WTC11 (cell line): ENCODE data around the gene WLS. TPM values are rescaled to one million over a fixed set of nuclear protein-coding genes. Genes with fewer than 3 reads are reported as not detected.

Experiments used
- ATAC-seq: fragments of 200-7000 bp; cut with Tn5 transposase; 2 replicates; pipeline ENCODE4 v1.10.0; 2021; ENCODE audit warnings: mild to moderate bottlenecking, moderate library complexity
- CTCF ChIA-PET: fragments of 300-600 bp; sonication (Branson Sonifier 250); formaldehyde crosslinking; loops from one replicate; lab custom pipeline; 2021; ENCODE audit warnings: antibody characterized with exemption; lab: Charles Lee
- POLR2A ChIA-PET: fragments of 350-600 bp; sonication (Branson Sonifier 250); formaldehyde crosslinking; loops from one replicate; lab custom pipeline; 2021; ENCODE audit warnings: antibody characterized with exemption; lab: Charles Lee
- DNase-seq: peaks from one replicate; pipeline ENCODE4 v3.0.0; 2021; ENCODE audit warnings: low spot score
- H3K27ac Mint-ChIP-seq: 2 replicates; pipeline ENCODE4 v1.8.0; 2021; ENCODE audit warnings: mixed read lengths
- H3K27me3 Mint-ChIP-seq: 2 replicates; pipeline ENCODE4 v1.8.0; 2021; ENCODE audit warnings: low read depth, mild to moderate bottlenecking, moderate library complexity, mixed read lengths
- H3K36me3 Mint-ChIP-seq: 2 replicates; pipeline ENCODE4 v1.8.0; 2021; ENCODE audit warnings: mixed read lengths
- H3K4me1 Mint-ChIP-seq: 2 replicates; pipeline ENCODE4 v1.8.0; 2022; ENCODE audit warnings: mixed read lengths
- H3K4me3 Mint-ChIP-seq: 2 replicates; pipeline ENCODE4 v1.8.0; 2021; ENCODE audit warnings: mild to moderate bottlenecking, moderate library complexity, mixed read lengths
- H3K9me3 Mint-ChIP-seq: 2 replicates; pipeline ENCODE4 v1.8.0; 2021; ENCODE audit warnings: mixed read lengths
- ATF3 ChIP-seq: sonication (generic); formaldehyde crosslinking; conservative IDR thresholded peaks from 2 replicates; pipeline ENCODE4 v1.8.1; 2022; ENCODE audit warnings: mild to moderate bottlenecking, missing genetic modification reagents
- CREM ChIP-seq: sonication (generic); formaldehyde crosslinking; IDR thresholded peaks from 2 replicates; pipeline ENCODE4 v1.8.1; 2022; ENCODE audit warnings: mild to moderate bottlenecking, missing genetic modification reagents, moderate library complexity
- ELF4 ChIP-seq: sonication (generic); formaldehyde crosslinking; IDR thresholded peaks from 2 replicates; pipeline ENCODE4 v1.8.1; 2022; ENCODE audit warnings: low read depth, mild to moderate bottlenecking, moderate library complexity, missing genetic modification reagents
- EMX1 ChIP-seq: fragments of 250-450 bp; sonication (Bioruptor Pico); IDR thresholded peaks from 2 replicates; pipeline ENCODE4 v1.8.0; 2021; ENCODE audit warnings: mild to moderate bottlenecking
- ESRRA ChIP-seq: sonication (generic); formaldehyde crosslinking; IDR thresholded peaks from 2 replicates; pipeline ENCODE4 v1.8.1; 2022; ENCODE audit warnings: mild to moderate bottlenecking, missing genetic modification reagents, borderline replicate concordance
- IRF2 ChIP-seq: sonication (generic); formaldehyde crosslinking; IDR thresholded peaks from 2 replicates; pipeline ENCODE4 v1.8.0; 2022; ENCODE audit warnings: low read depth, missing genetic modification reagents, borderline replicate concordance
- MLX ChIP-seq: sonication (generic); formaldehyde crosslinking; IDR thresholded peaks from 2 replicates; pipeline ENCODE4 v1.8.1; 2023; ENCODE audit warnings: mild to moderate bottlenecking, missing genetic modification reagents, moderate library complexity
- NFYB ChIP-seq: sonication (generic); formaldehyde crosslinking; conservative IDR thresholded peaks from 2 replicates; pipeline ENCODE4 v1.8.0; 2022; ENCODE audit warnings: low read depth, missing genetic modification reagents
- RELA ChIP-seq: sonication (generic); formaldehyde crosslinking; IDR thresholded peaks from 2 replicates; pipeline ENCODE4 v1.8.1; 2022; ENCODE audit warnings: missing genetic modification reagents, mild to moderate bottlenecking, borderline replicate concordance
- SOX15 ChIP-seq: fragments of 250-450 bp; sonication (Bioruptor Pico); IDR thresholded peaks from 2 replicates; pipeline ENCODE4 v1.9.0; 2021; ENCODE audit warnings: mild to moderate bottlenecking
- TCF7 ChIP-seq: sonication (generic); formaldehyde crosslinking; IDR thresholded peaks from 2 replicates; pipeline ENCODE4 v1.8.0; 2022; ENCODE audit warnings: mild to moderate bottlenecking, low read depth, missing genetic modification reagents, moderate library complexity
- ZBTB21 ChIP-seq: sonication (generic); formaldehyde crosslinking; IDR thresholded peaks from 2 replicates; pipeline ENCODE4 v1.8.1; 2023; ENCODE audit warnings: mild to moderate bottlenecking, missing genetic modification reagents, borderline replicate concordance
- ZBTB43 ChIP-seq: sonication (generic); formaldehyde crosslinking; IDR thresholded peaks from 2 replicates; pipeline ENCODE4 v1.8.1; 2023; ENCODE audit warnings: mild to moderate bottlenecking, missing genetic modification reagents
- ZNF121 ChIP-seq: sonication (generic); formaldehyde crosslinking; IDR thresholded peaks from 2 replicates; pipeline ENCODE4 v1.8.0; 2023; ENCODE audit warnings: missing genetic modification reagents
- ZNF232 ChIP-seq: sonication (generic); formaldehyde crosslinking; IDR thresholded peaks from 2 replicates; pipeline ENCODE4 v1.8.0; 2022; ENCODE audit warnings: mild to moderate bottlenecking, missing genetic modification reagents
- total RNA-seq: library from RNA; stranded (reverse); gene quantifications from 3 replicates; pipeline ENCODE4 v1.2.3, GENCODE V29; 2021
- TF ChIP-seq, protein P1 (sequence below): fragments of 250-450 bp; sonication (Bioruptor Pico); IDR thresholded peaks from 2 replicates; pipeline ENCODE4 v1.8.0; 2021; ENCODE audit warnings: mild to moderate bottlenecking
- TF ChIP-seq, protein P2 (sequence below): sonication (generic); formaldehyde crosslinking; IDR thresholded peaks from 2 replicates; pipeline ENCODE4 v1.8.0; 2023; ENCODE audit warnings: mild to moderate bottlenecking, missing genetic modification reagents
- TF ChIP-seq, protein P3 (sequence below): fragments of 250-450 bp; sonication (Bioruptor Pico); IDR thresholded peaks from 2 replicates; pipeline ENCODE4 v2.1.2; 2022; ENCODE audit warnings: mild to moderate bottlenecking, moderate library complexity
- TF ChIP-seq, protein P4 (sequence below): sonication (generic); formaldehyde crosslinking; IDR thresholded peaks from 2 replicates; pipeline ENCODE4 v1.8.1; 2022; ENCODE audit warnings: low read depth, mild to moderate bottlenecking, moderate library complexity, missing genetic modification reagents, borderline replicate concordance
- TF ChIP-seq, protein P5 (sequence below): sonication (generic); formaldehyde crosslinking; IDR thresholded peaks from 2 replicates; pipeline ENCODE4 v1.8.0; 2022; ENCODE audit warnings: mild to moderate bottlenecking, missing genetic modification reagents

WLS gene
- total RNA-seq, 1 experiment from 2014 or later = 4.5 TPM

DNA sequence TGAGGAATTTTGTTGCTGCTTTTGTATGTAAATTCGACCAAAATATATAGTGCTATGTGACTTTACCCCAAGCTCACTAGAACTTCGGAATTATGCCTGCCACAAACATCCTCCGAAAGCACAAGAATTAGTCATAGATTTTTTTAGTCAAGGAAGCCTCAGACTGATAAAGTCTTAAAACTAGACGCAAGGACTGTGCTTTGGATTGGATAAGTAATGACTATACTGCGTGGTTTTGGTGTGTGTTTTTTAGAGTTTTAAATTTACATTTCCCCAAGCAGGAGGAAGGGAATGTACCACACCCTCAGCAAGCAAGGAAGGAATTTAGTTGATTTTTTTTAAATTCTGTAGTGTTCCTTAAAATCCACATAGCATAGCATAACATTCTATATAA is 10.3 kb downstream of the WLS start:
- DNase-seq = no peak
- Mint-ChIP-seq H3K36me3 (no peaks in the 10 kb centered on the region), H3K4me3 (no peak overlapping the region), H3K9me3 (no peaks in the 10 kb centered on the region), H3K4me1 (peaks cover 28% of the 10 kb centered on the region), H3K27me3 (peaks cover 44% of the 10 kb centered on the region), H3K27ac (no peak overlapping the region)
- CTCF ChIA-PET = interaction anchor here (0.8 kb wide), 1 partner anchor 102 kb away, joined by 3 read pairs; no protein-coding TSS in a partner anchor
- POLR2A ChIA-PET = no interaction called here
- no peak for ATAC-seq
- no peak for TF ChIP-seq ELF4 (CRISPR knock-in tag)
- TF ChIP-seq, protein P1, sequence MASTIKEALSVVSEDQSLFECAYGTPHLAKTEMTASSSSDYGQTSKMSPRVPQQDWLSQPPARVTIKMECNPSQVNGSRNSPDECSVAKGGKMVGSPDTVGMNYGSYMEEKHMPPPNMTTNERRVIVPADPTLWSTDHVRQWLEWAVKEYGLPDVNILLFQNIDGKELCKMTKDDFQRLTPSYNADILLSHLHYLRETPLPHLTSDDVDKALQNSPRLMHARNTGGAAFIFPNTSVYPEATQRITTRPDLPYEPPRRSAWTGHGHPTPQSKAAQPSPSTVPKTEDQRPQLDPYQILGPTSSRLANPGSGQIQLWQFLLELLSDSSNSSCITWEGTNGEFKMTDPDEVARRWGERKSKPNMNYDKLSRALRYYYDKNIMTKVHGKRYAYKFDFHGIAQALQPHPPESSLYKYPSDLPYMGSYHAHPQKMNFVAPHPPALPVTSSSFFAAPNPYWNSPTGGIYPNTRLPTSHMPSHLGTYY = no peak
- TF ChIP-seq, protein P2, sequence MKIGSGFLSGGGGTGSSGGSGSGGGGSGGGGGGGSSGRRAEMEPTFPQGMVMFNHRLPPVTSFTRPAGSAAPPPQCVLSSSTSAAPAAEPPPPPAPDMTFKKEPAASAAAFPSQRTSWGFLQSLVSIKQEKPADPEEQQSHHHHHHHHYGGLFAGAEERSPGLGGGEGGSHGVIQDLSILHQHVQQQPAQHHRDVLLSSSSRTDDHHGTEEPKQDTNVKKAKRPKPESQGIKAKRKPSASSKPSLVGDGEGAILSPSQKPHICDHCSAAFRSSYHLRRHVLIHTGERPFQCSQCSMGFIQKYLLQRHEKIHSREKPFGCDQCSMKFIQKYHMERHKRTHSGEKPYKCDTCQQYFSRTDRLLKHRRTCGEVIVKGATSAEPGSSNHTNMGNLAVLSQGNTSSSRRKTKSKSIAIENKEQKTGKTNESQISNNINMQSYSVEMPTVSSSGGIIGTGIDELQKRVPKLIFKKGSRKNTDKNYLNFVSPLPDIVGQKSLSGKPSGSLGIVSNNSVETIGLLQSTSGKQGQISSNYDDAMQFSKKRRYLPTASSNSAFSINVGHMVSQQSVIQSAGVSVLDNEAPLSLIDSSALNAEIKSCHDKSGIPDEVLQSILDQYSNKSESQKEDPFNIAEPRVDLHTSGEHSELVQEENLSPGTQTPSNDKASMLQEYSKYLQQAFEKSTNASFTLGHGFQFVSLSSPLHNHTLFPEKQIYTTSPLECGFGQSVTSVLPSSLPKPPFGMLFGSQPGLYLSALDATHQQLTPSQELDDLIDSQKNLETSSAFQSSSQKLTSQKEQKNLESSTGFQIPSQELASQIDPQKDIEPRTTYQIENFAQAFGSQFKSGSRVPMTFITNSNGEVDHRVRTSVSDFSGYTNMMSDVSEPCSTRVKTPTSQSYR (CRISPR knock-in tag) = no peak
- TF ChIP-seq CREM = no peak
- TF ChIP-seq, protein P3, sequence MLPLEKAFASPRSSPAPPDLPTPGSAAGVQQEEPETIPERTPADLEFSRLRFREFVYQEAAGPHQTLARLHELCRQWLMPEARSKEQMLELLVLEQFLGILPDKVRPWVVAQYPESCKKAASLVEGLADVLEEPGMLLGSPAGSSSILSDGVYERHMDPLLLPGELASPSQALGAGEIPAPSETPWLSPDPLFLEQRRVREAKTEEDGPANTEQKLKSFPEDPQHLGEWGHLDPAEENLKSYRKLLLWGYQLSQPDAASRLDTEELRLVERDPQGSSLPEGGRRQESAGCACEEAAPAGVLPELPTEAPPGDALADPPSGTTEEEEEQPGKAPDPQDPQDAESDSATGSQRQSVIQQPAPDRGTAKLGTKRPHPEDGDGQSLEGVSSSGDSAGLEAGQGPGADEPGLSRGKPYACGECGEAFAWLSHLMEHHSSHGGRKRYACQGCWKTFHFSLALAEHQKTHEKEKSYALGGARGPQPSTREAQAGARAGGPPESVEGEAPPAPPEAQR (CRISPR knock-in tag) = no peak
- TF ChIP-seq ZNF121 = no peak
- TF ChIP-seq, protein P4, sequence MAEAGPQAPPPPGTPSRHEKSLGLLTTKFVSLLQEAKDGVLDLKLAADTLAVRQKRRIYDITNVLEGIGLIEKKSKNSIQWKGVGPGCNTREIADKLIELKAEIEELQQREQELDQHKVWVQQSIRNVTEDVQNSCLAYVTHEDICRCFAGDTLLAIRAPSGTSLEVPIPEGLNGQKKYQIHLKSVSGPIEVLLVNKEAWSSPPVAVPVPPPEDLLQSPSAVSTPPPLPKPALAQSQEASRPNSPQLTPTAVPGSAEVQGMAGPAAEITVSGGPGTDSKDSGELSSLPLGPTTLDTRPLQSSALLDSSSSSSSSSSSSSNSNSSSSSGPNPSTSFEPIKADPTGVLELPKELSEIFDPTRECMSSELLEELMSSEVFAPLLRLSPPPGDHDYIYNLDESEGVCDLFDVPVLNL (CRISPR knock-in tag) = no peak
- TF ChIP-seq ZNF232 (CRISPR knock-in tag) = no peak
- no peak for TF ChIP-seq RELA (CRISPR knock-in tag)
- no peak for TF ChIP-seq NFYB (CRISPR knock-in tag)
- no peak for TF ChIP-seq IRF2
- TF ChIP-seq MLX = no peak
- TF ChIP-seq ESRRA (CRISPR knock-in tag) = no peak
- TF ChIP-seq SOX15 (CRISPR knock-in tag) = no peak

DNA sequence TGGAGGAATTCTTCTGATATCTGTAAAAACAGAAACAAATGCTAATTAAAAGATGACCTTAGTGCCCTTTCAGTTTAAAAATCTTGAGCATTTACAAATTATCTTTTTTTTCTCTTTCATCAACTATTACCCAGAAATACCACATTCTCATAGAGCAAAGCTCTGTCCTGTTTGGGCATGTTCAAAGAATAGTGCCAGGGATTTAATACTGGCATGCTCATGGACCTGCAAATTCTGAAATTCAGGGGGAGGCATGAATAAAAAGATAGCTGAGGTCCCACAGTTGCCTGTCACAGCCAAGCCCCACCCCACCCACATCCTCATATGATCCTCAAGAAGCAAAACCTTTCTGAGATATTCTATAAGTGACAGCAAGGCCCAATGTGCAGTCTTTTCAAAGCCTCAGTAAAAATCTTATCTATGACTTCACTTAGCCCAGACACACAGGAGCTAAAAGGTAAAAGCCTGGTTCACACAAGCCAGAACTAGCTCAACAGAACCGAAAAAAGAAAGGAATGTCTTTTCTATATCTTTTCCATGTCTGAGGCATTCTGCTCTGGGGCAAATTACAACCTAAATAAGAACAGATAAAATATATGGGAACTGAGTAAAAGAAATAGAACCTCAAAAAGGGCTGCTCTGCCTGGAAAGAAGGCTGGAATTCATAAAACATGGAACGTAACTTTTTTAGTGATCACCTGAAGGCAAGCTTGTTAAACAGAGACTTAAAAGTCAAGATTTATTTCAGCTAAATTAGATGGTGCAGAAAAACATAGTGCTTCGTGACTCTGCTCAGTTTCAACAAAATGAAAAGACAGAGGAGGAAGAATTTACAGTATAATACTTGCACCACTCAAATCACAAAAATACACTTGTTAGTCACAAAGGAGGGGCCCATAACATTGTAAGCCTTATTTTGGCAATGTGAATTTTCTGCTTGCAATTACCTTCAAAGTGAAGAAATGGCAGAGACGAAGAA is 11.0 kb downstream of the WLS start:
- peaks cover 28% of the 10 kb centered on the region for H3K4me1 Mint-ChIP-seq
- no peak overlapping the region for H3K27ac Mint-ChIP-seq
- H3K36me3 Mint-ChIP-seq = no peaks in the 10 kb centered on the region
- DNase-seq (no peak), ATAC-seq (no peak)
- CTCF ChIA-PET = interaction anchor here (1.2 to 1.4 kb wide), 2 partner anchors 99 to 101 kb away, joined by 3 to 4 read pairs; no protein-coding TSS in a partner anchor
- H3K9me3 Mint-ChIP-seq = no peaks in the 10 kb centered on the region
- H3K4me3 Mint-ChIP-seq = no peak overlapping the region
- POLR2A ChIA-PET = no interaction called here
- peaks cover 38% of the 10 kb centered on the region for H3K27me3 Mint-ChIP-seq
- TF ChIP-seq IRF2 (no peak), ZBTB21 (no peak), ZNF232 (CRISPR knock-in tag) (no peak), ZBTB43 (CRISPR knock-in tag) (no peak), EMX1 (CRISPR knock-in tag) (no peak), ATF3 (CRISPR knock-in tag) (no peak), TCF7 (CRISPR knock-in tag) (no peak)
- TF ChIP-seq, protein P5, sequence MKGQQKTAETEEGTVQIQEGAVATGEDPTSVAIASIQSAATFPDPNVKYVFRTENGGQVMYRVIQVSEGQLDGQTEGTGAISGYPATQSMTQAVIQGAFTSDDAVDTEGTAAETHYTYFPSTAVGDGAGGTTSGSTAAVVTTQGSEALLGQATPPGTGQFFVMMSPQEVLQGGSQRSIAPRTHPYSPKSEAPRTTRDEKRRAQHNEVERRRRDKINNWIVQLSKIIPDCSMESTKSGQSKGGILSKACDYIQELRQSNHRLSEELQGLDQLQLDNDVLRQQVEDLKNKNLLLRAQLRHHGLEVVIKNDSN (CRISPR knock-in tag) = no peak
- TF ChIP-seq, protein P2 (CRISPR knock-in tag) = no peak
